Stomach (tissue), 9 donors: Measurements from ENCODE around the gene PLXND1. TPM values are rescaled to one million over a fixed set of nuclear protein-coding genes. Genes with fewer than 3 reads are reported as not detected.

ENCODE experiments used
- DNase-seq, 2 donors: peaks; one replicate each; pipeline versions ENCODE4 v3.0.0 to v3.0.0-alpha.2; 2013 to 2019
- H3K27ac ChIP-seq, 5 donors: fragments of 200-600 bp in 4 of 5; sonication (generic) in 4 of 5; one replicate each; pipeline ENCODE4 v1.5.1; 2013 to 2019; ENCODE audit warnings: mild to moderate bottlenecking in 1 of 5, moderate library complexity in 1 of 5
- H3K27me3 ChIP-seq, 3 donors: fragments of 200-600 bp; sonication (generic); one replicate each; pipeline ENCODE4 v1.5.1; 2017 to 2019; ENCODE audit warnings: mixed run types in 1 of 3
- H3K36me3 ChIP-seq, 4 donors: fragments of 200-600 bp; sonication (generic); 1 replicate in 3 of 4; 2 replicates in 1 of 4; pipeline ENCODE4 v1.5.1; 2016 to 2019
- H3K4me1 ChIP-seq, 4 donors: fragments of 200-600 bp; sonication (generic); one replicate each; pipeline ENCODE4 v1.5.1; 2016 to 2019
- H3K4me3 ChIP-seq, 4 donors: fragments of 200-600 bp; sonication (generic) in 3 of 4; one replicate each; pipeline ENCODE4 v1.5.1; 2016 to 2019; ENCODE audit warnings: mild to moderate bottlenecking in 1 of 4
- H3K9me3 ChIP-seq, 4 donors: fragments of 200-600 bp; sonication (generic); one replicate each; pipeline ENCODE4 v1.5.1; 2016 to 2019
- EP300 ChIP-seq: sonication (generic); formaldehyde crosslinking; IDR thresholded peaks from one replicate; pipeline ENCODE4 v1.6.1; 2017; ENCODE audit warnings: antibody characterized with exemption
- POLR2A ChIP-seq, 4 donors: fragments of 450-650 bp; IDR thresholded peaks; one replicate each; pipeline ENCODE4 v1.6.1; 2016; ENCODE audit warnings: antibody characterized with exemption in 4 of 4, control low read depth in 2 of 4, mild to moderate bottlenecking in 1 of 4, moderate library complexity in 1 of 4
- POLR2AphosphoS5 ChIP-seq, 3 donors: sonication (generic); formaldehyde crosslinking; IDR thresholded peaks; one replicate each; pipeline ENCODE4 v1.6.1; 2016; ENCODE audit warnings: antibody characterized with exemption in 3 of 3
- WGBS, 5 donors: extraction: QIAGEN DNeasy Blood & Tissue Kit in 3 of 5; methylation state at CpG; one replicate each; pipeline versions ENCODE4 v1.1.5 to v1.1.7; 2013 to 2018; 5-methylcytosine and 5-hydroxymethylcytosine counted together
- intact Hi-C: fragments of 100-400 bp; cut with DNase I; formaldehyde crosslinking; loops from one replicate; pipeline ENCODE4 v1.15.1; 2023; ENCODE audit warnings: low total_unique reads
- polyA plus RNA-seq, 3 donors: library from polyadenylated mRNA; stranded (reverse); fragments of 200-250 nt; gene quantifications; one replicate each; pipeline ENCODE4 v1.2.3, GENCODE V29; 2013
- total RNA-seq, 5 donors: library from RNA; depleted of rRNA; stranded (reverse); fragments of >200 nt; gene quantifications; one replicate each; pipeline versions ENCODE4 v1.1.0 to v1.2.3, GENCODE V29; 2014 to 2016
- TF ChIP-seq, protein P1 (sequence below), 7 experiments: fragments of 450-650 bp in 4 of 7; fragments of 200-600 bp in 3 of 7; sonication (generic) in 3 of 7; IDR thresholded peaks; one replicate each; pipeline ENCODE4 v1.5.1; 2016 to 2019; ENCODE audit warnings: antibody characterized with exemption in 7 of 7, control low read depth in 2 of 7, mild to moderate bottlenecking in 1 of 7
- donor health status: healthy with polysubstance abuse.
- donor health status: Bipolar disorder and iron deficiency.
- donor health status: healthy.

Gene PLXND1
- total and polyA plus RNA-seq, 8 donors = 22.6 to 251 (median 58.6) TPM

GRCh38 chr3:129626744-129627349 lies 20.4 kb upstream of the PLXND1 start:
- intact Hi-C loops = no loop called here
- no peaks in the 10 kb centered on the region for H3K9me3 ChIP-seq
- H3K27ac ChIP-seq = peak overlapping the region; percentile 93 to 99 (median 97)
- H3K4me3 ChIP-seq = peak overlapping the region; percentile 53 to 67 (median 58)
- peaks cover 60 to 69% (median 65%) of the 10 kb centered on the region in 4 donors for H3K4me1 ChIP-seq
- WGBS, 5 donors = 0 to 1% (median 1%) methylated on average over 10 to 49 of the region's 49 CpGs
- no peaks in the 10 kb centered on the region for H3K27me3 ChIP-seq
- peak in 2 of 4 donors; percentile 42 to 77 for TF ChIP-seq POLR2A (IDR thresholded peaks at IDR 0.05)
- no peak for TF ChIP-seq EP300
- TF ChIP-seq, protein P1, sequence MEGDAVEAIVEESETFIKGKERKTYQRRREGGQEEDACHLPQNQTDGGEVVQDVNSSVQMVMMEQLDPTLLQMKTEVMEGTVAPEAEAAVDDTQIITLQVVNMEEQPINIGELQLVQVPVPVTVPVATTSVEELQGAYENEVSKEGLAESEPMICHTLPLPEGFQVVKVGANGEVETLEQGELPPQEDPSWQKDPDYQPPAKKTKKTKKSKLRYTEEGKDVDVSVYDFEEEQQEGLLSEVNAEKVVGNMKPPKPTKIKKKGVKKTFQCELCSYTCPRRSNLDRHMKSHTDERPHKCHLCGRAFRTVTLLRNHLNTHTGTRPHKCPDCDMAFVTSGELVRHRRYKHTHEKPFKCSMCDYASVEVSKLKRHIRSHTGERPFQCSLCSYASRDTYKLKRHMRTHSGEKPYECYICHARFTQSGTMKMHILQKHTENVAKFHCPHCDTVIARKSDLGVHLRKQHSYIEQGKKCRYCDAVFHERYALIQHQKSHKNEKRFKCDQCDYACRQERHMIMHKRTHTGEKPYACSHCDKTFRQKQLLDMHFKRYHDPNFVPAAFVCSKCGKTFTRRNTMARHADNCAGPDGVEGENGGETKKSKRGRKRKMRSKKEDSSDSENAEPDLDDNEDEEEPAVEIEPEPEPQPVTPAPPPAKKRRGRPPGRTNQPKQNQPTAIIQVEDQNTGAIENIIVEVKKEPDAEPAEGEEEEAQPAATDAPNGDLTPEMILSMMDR (IDR thresholded peaks at IDR 0.05) = peak in 1 of 7 experiments; percentile 21
- peak in 2 of 3 donors; percentile 77 to 92 for TF ChIP-seq POLR2AphosphoS5 (IDR thresholded peaks at IDR 0.05)
- H3K36me3 ChIP-seq = no peaks in the 10 kb centered on the region
- peak; percentile 94 to 95 for DNase-seq

- H3K36me3 ChIP-seq = no peaks in the 10 kb centered on the region
- H3K4me1 ChIP-seq = peaks cover 60 to 77% (median 70%) of the 10 kb centered on the region in 4 donors
- no peak overlapping the region for H3K4me3 ChIP-seq
- WGBS, 5 donors = 72 to 80% (median 75%) methylated on average over 11 to 12 of the region's 12 CpGs
- H3K9me3 ChIP-seq = no peaks in the 10 kb centered on the region
- H3K27ac ChIP-seq = peak overlapping the region; percentile 72 to 99 (median 97)
- intact Hi-C loops = no loop called here
- no peaks in the 10 kb centered on the region for H3K27me3 ChIP-seq
- TF ChIP-seq POLR2AphosphoS5 (IDR thresholded peaks at IDR 0.05) = no peak
- TF ChIP-seq, protein P1 (IDR thresholded peaks at IDR 0.05) = no peak
- TF ChIP-seq POLR2A (IDR thresholded peaks at IDR 0.05) = no peak
- TF ChIP-seq EP300 = no peak
- peak in 1 of 2 donors; percentile 23 for DNase-seq
Measured at GRCh38 chr3:129625072-129625874, 18.8 kb upstream of the PLXND1 start.

DNA sequence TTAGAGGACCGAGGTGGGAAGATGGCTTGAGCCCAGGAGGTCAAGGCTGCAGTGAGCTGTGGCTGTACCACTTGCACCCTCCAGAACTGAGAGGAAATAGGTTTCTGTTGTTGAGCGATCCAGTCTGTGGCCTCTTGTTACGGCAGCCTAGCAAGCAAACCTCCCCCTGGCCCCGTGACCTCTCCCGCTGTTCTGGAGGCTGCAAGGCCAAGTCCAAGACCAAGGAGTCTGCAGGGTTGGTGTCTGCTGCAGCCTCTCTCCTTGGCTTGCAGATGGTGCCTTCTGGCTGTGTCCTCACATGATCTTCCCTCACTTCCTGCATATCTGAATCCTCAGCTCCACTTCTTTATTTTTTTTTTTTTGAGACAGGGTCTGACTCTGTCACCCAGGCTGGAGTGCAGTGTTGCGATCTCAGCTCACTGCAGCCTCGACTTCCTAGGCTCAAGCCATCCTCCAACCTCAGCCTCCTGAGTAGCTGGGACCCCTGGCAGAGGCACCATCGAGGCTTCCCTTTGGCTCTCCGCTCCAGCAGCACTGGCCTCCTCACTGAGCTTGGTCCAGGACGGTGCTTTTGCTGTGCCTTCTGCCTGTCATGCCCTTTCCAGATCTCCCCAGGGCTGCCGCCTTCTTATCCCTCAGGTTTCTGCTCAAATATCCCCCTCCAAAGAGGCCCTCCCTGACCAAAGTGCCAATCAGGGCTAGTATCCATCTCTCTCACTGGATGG lies 18.0 kb upstream of the PLXND1 start:
- H3K27me3 ChIP-seq = no peaks in the 10 kb centered on the region
- peaks cover 60 to 80% (median 70%) of the 10 kb centered on the region in 4 donors for H3K4me1 ChIP-seq
- no peaks in the 10 kb centered on the region for H3K36me3 ChIP-seq
- H3K27ac ChIP-seq = peak overlapping the region; percentile 72 to 99 (median 97)
- TF ChIP-seq, protein P1 (IDR thresholded peaks at IDR 0.05) = no peak
- TF ChIP-seq EP300 (no peak), POLR2AphosphoS5 (IDR thresholded peaks at IDR 0.05) (no peak), POLR2A (IDR thresholded peaks at IDR 0.05) (no peak)
- no peaks in the 10 kb centered on the region for H3K9me3 ChIP-seq
- intact Hi-C loops = no loop called here
- DNase-seq = no peak
- no peak overlapping the region for H3K4me3 ChIP-seq
- WGBS, 5 donors = 69 to 81% (median 80%) methylated on average over 10 to 11 of the region's 11 CpGs
